Measurements from ENCODE around the gene TMEM237. TPM values are rescaled to one million over a fixed set of nuclear protein-coding genes. Genes with fewer than 3 reads are reported as not detected.
A peak's percentile ranks its signal among the peaks of the same experiment; 100 is the strongest.

The TMEM237 gene
- total RNA-seq, 1 donor, result 62.8 TPM

DNA sequence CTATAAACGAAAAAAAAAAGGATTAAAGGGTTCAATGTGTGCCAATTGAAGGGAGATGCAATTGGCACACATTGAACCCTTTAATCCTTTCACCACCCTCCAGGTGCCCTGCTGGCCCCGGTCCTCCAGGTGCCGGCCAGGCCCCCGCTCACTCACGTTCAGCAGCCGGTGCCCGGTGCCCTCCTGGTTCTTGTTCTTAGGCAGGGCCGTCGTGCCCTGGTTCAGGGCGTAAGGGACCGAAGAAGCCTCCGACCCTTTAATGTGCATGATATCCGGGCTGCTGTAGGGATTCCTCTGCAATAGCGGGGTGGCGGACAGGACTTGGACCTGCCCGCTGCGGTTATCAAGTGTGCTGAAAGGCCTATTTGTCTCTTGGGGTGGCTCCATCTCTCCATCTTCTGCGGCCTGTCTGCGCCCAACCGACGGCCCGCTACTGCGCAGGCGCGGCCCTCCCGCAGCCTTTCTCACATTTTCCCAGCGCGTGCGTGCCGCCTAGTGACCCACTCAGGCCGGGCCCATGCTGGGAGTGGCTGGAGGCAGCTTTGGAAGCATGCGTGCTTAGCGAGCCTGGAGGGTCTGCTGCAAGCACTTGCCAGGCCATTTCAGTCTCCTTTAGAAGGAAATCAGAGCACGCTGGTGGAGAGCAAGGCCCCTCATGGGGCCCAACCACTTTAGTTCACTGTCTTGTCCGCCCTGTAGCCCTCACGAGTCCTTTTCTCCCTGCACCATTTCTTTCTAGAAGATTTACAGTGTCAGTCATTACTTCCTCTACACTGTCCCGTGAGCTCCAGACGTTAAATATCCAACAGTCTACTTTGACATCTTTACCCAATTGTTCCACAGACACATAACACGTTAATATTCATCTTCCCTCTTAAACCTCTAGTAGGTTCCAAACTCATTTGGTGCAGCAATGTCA, 24.3 kb downstream of the TMEM237 start:
- H3K4me3 ChIP-seq (ENCODE audit: low read depth, low read length), result peak overlapping the region; percentile 44
- TF ChIP-seq, protein P1, sequence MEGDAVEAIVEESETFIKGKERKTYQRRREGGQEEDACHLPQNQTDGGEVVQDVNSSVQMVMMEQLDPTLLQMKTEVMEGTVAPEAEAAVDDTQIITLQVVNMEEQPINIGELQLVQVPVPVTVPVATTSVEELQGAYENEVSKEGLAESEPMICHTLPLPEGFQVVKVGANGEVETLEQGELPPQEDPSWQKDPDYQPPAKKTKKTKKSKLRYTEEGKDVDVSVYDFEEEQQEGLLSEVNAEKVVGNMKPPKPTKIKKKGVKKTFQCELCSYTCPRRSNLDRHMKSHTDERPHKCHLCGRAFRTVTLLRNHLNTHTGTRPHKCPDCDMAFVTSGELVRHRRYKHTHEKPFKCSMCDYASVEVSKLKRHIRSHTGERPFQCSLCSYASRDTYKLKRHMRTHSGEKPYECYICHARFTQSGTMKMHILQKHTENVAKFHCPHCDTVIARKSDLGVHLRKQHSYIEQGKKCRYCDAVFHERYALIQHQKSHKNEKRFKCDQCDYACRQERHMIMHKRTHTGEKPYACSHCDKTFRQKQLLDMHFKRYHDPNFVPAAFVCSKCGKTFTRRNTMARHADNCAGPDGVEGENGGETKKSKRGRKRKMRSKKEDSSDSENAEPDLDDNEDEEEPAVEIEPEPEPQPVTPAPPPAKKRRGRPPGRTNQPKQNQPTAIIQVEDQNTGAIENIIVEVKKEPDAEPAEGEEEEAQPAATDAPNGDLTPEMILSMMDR (IDR thresholded peaks at IDR 0.05; ENCODE audit: insufficient read depth, low read length), result peak; percentile 39
- peak; percentile 70 for DNase-seq (ENCODE audit: low read depth)

DNA sequence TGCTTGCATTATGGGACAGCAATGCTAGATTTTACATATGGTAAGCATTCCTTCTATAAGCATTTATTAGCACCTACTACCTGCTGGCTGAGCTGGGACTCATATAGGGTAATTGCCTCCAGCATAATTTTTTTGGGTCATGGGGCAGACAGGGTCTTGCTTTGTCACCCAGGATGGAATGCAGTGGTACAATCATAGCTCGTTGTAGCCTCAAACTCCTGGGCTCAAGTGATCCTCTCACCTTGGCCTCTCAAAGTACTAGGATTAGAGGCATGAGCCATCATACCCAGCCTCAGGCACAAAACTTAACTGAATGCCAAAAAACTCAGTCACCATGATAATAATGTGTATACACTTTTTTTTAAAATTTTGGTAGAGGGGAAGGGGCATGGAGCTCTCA, 35.3 kb downstream of the TMEM237 start:
- DNase-seq (ENCODE audit: low read depth), result no peak
- TF ChIP-seq, protein P1 (IDR thresholded peaks at IDR 0.05; ENCODE audit: insufficient read depth, low read length), result no peak
- H3K4me3 ChIP-seq (ENCODE audit: low read depth, low read length), result no peak overlapping the region

DNA sequence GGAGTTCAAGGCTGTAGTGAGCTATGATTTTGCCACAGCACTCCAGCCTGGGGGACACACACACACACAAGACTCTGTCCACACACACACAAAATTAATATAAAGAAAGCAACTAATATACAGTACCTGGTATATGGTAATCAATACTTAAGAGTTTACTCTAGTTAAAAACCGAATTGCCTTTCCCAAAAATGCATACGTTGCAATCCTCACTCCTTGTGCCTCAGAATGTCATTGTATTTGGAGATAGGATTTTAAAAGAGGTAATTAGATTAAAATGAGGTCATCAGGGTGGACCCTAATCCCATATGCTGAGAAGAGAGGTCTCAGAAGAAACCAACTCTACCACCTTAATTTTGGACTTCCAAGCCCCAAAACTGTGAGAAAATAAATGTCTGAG, 35.7 kb downstream of the TMEM237 start:
- no peak for DNase-seq (ENCODE audit: low read depth)
- TF ChIP-seq, protein P1 (IDR thresholded peaks at IDR 0.05; ENCODE audit: insufficient read depth, low read length), result no peak

DNA sequence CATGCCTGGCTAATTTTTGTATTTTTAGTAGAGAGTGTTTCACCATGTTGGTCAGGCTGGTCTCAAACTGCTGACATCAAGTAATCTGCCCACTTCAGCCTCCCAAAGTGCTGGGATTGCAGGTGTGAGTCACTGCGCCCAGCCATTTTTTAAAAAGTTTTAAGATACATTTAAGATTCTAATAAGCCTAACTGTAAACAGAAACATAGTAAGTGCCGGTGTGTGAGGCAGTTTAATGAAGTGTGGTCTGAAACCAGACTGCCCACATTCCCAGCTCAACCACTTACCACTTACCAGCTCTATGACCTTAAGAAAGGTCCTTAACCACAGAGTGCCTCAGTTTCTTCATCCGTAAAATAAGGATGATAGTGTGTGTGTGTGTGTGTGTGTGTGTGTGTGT, 42.4 kb downstream of the TMEM237 start:
- no peak overlapping the region for H3K4me3 ChIP-seq (ENCODE audit: low read depth, low read length)
- no peak for DNase-seq (ENCODE audit: low read depth)
- TF ChIP-seq, protein P1 (IDR thresholded peaks at IDR 0.05; ENCODE audit: insufficient read depth, low read length), result no peak

More for the DNA sequence above, 35.7 kb downstream of the TMEM237 start:
- no peak overlapping the region for H3K4me3 ChIP-seq (ENCODE audit: low read depth, low read length)

DNA sequence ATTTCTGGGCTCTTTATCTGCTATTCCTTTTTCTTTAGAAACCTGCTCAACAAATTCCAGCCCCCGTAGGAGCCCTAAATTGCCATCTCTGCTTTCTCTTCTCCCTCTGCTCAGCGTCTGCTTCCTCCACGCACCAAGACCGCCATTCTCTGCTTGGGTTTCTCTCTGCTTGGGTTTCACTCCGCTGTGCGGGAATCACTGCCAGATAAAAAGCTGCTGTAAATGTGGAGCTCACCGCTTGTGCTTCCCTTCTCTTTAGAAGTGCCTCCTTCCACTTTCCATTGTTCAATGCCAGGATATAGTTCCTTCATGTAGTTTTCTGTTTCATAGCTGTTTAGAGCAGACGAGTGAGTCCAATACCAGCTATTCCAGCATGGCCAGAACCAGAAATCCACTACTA, 45.9 kb downstream of the TMEM237 start:
- DNase-seq (ENCODE audit: low read depth), result peak; percentile 37
- H3K4me3 ChIP-seq (ENCODE audit: low read depth, low read length), result peak overlapping the region; percentile 39
- TF ChIP-seq, protein P1 (IDR thresholded peaks at IDR 0.05; ENCODE audit: insufficient read depth, low read length), result no peak

DNA sequence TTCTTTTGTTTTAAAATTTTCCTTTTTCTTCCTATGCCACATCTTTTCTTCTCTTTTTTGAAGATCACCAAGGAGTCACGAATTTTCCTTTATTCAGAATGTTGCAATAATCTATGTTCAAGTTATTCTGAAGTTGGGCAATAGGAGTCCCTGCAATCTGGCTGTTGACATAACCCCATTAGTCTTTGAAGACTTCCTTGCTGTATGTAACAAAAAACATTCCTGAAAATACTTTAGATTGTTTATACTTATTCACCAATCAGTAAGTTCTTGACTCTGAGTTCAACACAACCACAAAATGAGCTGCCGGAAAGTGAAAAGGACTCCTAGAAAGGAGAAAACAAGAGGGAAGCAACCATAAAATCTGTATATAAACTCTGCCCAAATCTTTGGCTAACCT, 62.8 kb downstream of the TMEM237 start:
- peak; percentile 90 for DNase-seq (ENCODE audit: low read depth)
- no peak overlapping the region for H3K4me3 ChIP-seq (ENCODE audit: low read depth, low read length)
- TF ChIP-seq, protein P1 (IDR thresholded peaks at IDR 0.05; ENCODE audit: insufficient read depth, low read length), result no peak

Data from fibroblast of the aortic adventitia (primary cell).